HG03469 (cell line): ENCODE measurements around the gene SLC12A8.
A peak's percentile ranks its signal among the peaks of the same experiment; 100 is the strongest.

Experiments
- ATAC-seq: cut with Tn5 transposase; IDR thresholded peaks from one replicate; pipeline ENCODE4 v1.9.1; 2021; ENCODE audit warnings: mild to moderate bottlenecking, moderate library complexity, moderate number of reproducible peaks; ENCODE audit not compliant: unreplicated experiment

The SLC12A8 gene

GRCh38 chr3:125080077-125080476 is 132.5 kb downstream of the SLC12A8 start:
- ATAC-seq: no peak

GRCh38 chr3:125079675-125080045 is 132.9 kb downstream of the SLC12A8 start:
- no peak for ATAC-seq

- no peak for ATAC-seq
These were observed 133.4 kb downstream of the SLC12A8 start for GRCh38 chr3:125078951-125079674.

GRCh38 chr3:125077864-125078263 is 134.7 kb downstream of the SLC12A8 start:
- peak; percentile 40 for ATAC-seq

- ATAC-seq: no peak
These were observed 136.1 kb downstream of the SLC12A8 start for GRCh38 chr3:125076464-125076863.

- no peak for ATAC-seq
These were observed 136.8 kb downstream of the SLC12A8 start for GRCh38 chr3:125075738-125076137.

- ATAC-seq: no peak
These were observed 139.1 kb downstream of the SLC12A8 start for GRCh38 chr3:125073390-125073905.

GRCh38 chr3:125072749-125073389 is 139.7 kb downstream of the SLC12A8 start:
- ATAC-seq: no peak

- ATAC-seq: no peak
These were observed 140.2 kb downstream of the SLC12A8 start for GRCh38 chr3:125072301-125072700.

GRCh38 chr3:125069968-125070745 is 142.4 kb downstream of the SLC12A8 start:
- no peak for ATAC-seq

GRCh38 chr3:125069452-125069851 is 143.1 kb downstream of the SLC12A8 start:
- ATAC-seq: no peak

- ATAC-seq: no peak
These were observed 144.3 kb downstream of the SLC12A8 start for GRCh38 chr3:125068265-125068664.

GRCh38 chr3:125067225-125067624 is 145.3 kb downstream of the SLC12A8 start:
- no peak for ATAC-seq

GRCh38 chr3:125062904-125063618 is 149.5 kb downstream of the SLC12A8 start:
- ATAC-seq: no peak

GRCh38 chr3:125061646-125062045 is 150.9 kb downstream of the SLC12A8 start:
- no peak for ATAC-seq

GRCh38 chr3:125061170-125061569 is 151.4 kb downstream of the SLC12A8 start:
- no peak for ATAC-seq

- no peak for ATAC-seq
These were observed 152.9 kb downstream of the SLC12A8 start for GRCh38 chr3:125059488-125060245.

- ATAC-seq: no peak
These were observed 153.6 kb downstream of the SLC12A8 start for GRCh38 chr3:125058959-125059358.

GRCh38 chr3:125058529-125058928 is 154.0 kb downstream of the SLC12A8 start:
- no peak for ATAC-seq

GRCh38 chr3:125057186-125057850 is 155.2 kb downstream of the SLC12A8 start:
- no peak for ATAC-seq
